GM18861 (cell line): ENCODE data around the gene MACROD2.

Experiments
- ATAC-seq: cut with Tn5 transposase; IDR thresholded peaks from one replicate; pipeline ENCODE4 v1.9.1; 2021; ENCODE audit not compliant: unreplicated experiment

Gene MACROD2

GRCh38 chr20:14885661-14886060, 890.3 kb downstream of the MACROD2 start:
- no peak for ATAC-seq

DNA sequence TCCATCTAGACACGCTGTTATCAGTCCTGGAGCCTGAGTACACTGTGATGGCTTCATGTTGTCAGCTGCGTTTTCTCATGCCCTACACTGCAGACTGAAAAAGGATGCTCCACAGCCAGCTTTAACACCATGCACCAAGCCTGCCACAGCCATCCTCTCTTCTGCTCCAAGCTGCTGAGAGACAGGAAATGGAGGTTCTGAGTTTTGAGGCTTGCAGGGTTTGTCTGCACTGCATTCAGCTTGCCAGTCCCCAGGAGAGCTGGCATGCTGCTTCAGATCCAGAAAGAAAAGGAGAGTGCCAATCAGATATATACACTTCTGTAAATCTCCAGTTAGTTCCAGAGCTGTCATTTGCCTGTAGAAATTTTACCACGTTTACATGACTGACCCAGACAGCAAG, 892.8 kb downstream of the MACROD2 start:
- ATAC-seq = no peak

DNA sequence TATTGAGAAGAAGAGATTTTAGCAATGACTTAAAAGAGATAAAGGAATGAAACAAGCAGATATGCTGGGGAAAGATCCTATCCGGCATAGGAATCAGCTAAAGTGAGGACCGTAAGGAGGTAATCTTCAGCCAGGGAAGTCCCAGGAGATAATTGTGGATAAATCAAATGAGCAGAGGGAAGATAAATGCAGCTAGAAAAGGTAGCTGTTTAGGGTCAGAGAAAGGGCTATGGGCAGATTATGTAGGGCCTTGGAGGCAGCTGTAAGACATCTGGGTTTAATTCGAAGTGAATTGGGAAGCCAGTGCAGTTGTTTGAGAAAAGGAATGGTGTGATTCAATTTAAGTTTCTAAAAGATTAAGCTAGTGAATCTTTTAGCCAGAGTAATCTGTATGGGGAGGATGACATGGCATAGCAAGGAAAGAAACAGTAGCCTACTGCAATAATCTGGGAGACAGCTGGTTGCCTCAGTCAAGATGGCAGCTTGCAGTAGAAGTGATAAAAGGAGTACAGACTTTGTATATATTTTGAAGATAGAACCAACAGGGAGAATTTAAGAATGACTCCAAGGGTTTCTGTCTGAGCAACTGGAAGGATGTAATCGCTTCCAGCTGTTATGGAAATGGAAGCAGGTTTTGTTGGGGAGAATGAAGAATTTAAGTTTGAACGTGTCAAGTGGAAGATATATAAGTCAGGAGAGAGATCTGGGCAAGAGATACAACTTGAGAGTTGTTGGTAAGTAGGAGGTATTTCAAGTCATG, 894.4 kb downstream of the MACROD2 start:
- no peak for ATAC-seq

DNA sequence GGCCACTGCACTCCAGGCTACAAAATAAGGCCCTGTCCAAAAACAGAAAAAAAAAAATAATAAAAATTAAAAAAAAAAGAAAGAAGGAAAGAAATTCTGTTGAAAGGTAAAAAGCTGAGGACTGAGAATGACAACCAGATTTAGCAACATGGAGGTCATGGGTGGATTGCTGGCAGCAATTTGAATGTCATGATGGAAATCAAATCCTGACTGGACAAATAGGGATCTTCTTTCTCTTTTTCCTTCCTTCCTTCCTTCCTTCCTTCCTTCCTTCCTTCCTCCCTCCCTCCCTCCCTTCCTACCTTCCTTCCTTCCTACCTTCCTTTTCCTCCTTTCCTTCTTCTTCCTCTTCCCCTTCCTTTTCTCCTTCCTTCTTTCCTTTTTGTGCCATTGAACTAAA, 895.4 kb downstream of the MACROD2 start:
- ATAC-seq = no peak

GRCh38 chr20:14892782-14893181, 897.5 kb downstream of the MACROD2 start:
- no peak for ATAC-seq

DNA sequence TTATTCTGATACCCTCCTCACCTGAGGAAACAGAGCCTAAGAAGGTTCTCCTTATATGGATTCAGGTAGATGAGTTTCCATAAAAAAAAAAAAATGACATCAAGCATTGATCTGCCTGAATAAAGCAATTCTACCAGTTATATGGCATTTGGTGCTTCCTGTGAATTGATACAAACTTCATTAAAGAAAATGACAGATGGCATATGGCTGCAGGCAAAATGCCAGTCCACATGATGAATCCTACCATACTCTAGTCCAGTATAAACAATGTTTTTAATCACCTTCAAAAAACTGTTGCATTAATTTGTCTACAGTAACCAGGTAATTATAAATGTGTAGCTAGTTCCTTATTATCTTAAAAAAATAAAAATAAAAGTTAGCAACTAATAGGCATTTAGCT, 901.3 kb downstream of the MACROD2 start:
- ATAC-seq = no peak

DNA sequence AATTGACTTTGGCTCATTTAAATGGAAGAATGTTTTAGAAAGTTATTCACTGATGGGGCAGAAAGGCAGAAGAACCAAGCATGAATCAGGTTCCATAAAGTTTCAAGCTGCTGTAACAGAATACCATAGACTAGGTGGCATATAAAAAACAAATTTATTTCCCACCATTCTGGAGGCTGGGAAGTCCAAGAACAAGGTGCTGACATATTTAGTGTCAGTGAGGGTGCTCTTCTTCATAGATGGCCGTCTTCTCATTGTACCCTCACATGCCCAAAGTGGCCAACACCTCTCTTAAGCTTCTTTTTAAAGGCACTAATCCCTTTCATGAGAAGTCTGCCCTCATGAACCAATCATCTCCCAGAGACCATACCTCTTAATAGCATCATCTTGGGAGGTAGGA, 902.3 kb downstream of the MACROD2 start:
- no peak for ATAC-seq

DNA sequence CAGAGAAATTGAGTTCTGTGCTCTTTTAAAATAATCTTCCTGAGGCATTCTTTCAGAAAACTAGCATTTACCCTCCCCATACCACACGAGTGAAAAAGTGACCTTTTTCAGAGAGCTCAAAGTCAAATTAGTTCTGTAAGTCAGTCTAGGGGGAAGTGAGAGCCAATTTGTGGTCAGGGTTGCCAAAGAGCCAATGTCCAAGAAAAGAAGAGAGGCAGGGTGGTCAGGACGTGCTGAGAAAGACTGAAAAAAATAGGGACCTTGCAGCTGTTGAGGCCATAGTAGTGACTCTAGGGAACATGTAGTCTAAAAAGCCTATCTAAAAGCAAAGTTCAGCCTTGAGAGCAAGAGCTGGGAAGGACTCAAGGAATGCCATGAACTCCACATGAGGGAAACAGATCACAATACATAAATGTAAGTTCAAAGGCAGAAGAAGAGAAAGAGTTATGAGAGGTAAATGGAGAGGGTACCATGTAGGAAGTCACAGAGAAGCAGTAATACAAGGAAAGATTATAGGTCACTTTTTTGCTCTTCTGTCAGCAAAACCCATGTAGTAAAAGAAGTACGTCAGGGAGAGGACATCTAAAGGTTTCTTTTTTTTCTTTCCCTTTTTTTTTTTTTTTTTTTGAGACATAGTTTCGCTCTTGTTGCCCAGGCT, 907.2 kb downstream of the MACROD2 start:
- peak; percentile 94 for ATAC-seq

DNA sequence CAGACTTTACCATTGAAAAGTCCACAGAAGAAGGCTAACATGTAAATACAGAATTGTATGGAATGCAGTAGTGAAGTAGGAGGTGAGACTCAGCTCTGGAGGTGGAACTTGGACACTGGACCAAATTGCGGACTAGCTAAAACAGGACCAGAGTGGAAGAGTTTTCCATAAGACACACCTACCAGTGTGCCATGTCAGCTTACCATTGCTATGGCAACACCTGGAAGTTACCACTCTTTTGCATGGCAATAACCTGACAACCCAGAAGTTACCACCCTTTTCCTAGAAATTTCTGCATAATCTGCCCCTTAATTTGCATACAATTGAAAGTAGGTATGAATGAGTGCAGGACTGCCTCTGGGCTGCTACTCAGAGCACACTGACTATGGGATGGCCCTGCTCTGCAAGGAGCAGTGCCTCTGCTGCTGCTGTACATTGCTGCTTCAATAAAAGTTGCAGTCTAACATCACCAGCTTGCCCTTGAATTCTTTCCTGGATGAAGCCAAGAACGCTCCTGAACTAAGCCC, 911.7 kb downstream of the MACROD2 start:
- no peak for ATAC-seq

DNA sequence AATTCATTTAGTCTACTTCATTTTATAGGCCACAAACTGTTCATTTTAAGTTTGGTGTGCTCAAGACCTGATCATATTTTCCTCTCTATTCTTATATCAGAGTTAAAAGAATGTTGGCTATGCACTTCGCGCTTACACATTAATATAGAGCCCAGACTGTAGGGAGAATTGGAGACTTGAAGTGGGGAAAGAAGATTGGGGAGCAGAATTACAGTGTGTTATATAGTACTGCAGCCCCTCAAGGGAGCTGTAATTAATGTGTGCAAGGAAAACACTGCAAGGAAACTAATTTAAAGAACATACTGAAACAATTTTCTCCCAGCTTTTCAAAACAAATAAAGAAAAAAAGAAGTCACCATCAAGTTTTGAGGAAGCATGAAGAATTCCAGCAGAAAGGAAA, 914.8 kb downstream of the MACROD2 start:
- no peak for ATAC-seq

- ATAC-seq = no peak
Observed at GRCh38 chr20:14913896-14914620, 918.7 kb downstream of the MACROD2 start.

DNA sequence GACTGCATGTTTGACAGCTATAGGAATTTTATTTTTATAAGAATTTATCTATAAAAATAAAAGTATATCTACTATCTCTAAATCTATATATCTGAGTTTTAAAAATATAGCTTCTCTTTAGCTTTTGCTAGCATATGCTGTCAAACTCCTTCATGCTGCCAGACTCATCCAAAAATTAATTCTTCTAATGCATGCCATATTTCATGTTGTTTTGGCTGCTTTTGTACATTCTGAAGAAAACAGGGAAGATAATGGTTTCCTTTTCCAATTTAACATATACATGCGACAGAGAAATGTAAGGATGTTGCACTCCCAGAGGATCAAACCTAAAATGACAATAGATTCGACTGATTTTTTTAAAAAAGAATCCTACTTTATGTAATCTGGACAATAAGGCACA, 919.3 kb downstream of the MACROD2 start:
- no peak for ATAC-seq

GRCh38 chr20:14915356-14915755, 920.0 kb downstream of the MACROD2 start:
- no peak for ATAC-seq

DNA sequence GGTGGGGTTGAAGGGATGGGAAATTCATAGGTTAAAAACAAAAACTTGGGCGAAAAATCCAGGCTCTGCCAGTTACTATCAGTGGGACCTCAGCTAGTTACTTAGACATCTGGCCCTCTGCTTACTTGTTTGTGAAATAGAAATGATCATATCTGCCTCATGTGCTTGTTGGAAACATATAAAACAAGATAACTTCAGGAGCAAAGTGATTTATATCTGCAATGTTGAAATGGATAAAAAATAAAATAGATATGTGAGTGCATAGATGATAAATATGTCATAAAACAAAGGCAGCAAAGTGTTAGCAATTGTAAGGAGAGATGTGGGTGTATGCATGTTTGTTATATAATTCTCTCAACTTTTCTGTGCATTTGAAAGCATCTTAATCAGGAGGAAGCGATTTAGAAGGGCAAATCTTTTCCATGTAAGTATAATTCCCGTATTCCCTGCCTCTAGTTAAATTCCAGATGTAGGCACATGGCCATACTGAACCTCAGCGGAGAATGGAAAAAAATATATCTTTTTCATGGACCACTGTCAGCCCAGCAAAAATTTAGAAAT, 921.1 kb downstream of the MACROD2 start:
- ATAC-seq = no peak

DNA sequence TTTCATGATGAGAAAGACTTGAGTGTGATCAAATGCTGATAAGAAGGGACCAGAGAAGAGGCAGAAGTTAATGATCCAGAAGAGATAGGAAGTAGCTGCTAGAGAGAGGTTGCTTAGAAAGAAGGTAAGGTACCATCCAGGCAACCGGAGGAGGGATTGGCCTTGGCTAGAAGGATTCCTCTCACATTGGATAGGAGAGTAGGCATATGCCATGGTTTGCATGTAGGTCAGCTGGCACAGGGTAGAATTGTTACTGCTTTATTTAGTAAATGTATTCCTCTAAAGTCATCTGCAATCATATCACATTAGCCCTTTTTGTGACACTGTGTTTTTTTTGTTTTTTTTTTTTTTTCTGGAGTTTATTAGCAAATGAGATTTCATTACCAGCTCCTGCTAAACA, 923.0 kb downstream of the MACROD2 start:
- no peak for ATAC-seq

DNA sequence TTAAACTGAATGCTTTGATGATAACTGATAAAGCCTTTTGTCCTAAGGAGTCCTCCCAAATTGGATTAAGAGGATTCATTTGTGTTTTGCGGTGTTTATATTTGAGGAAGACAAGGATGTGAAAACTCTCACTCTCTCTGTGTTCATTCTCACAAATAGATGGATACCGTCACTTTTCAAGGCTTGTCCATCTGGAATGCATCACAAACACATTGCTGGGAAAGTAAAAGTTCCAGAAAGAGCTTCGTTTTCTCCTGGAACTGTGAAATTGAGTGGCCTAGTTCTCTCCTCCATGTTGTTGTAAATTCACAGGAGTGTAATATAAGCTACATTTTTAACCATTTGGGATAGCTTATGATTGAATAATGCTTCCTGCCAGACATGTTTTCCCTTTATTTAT, 923.7 kb downstream of the MACROD2 start:
- ATAC-seq = no peak

GRCh38 chr20:14919501-14920081, 924.3 kb downstream of the MACROD2 start:
- ATAC-seq = no peak

GRCh38 chr20:14921513-14921912, 926.2 kb downstream of the MACROD2 start:
- ATAC-seq = no peak

- ATAC-seq = no peak
Observed at GRCh38 chr20:14922503-14923267, 927.4 kb downstream of the MACROD2 start.

GRCh38 chr20:14924433-14924832, 929.1 kb downstream of the MACROD2 start:
- ATAC-seq = no peak
